ENCODE results near the gene KIF22.
"Not testable (repeated sequence)": the region's sequence is repeated elsewhere in the genome, so short reads cannot be mapped to it uniquely, and the experiment has no call there.

Gene KIF22

DNA sequence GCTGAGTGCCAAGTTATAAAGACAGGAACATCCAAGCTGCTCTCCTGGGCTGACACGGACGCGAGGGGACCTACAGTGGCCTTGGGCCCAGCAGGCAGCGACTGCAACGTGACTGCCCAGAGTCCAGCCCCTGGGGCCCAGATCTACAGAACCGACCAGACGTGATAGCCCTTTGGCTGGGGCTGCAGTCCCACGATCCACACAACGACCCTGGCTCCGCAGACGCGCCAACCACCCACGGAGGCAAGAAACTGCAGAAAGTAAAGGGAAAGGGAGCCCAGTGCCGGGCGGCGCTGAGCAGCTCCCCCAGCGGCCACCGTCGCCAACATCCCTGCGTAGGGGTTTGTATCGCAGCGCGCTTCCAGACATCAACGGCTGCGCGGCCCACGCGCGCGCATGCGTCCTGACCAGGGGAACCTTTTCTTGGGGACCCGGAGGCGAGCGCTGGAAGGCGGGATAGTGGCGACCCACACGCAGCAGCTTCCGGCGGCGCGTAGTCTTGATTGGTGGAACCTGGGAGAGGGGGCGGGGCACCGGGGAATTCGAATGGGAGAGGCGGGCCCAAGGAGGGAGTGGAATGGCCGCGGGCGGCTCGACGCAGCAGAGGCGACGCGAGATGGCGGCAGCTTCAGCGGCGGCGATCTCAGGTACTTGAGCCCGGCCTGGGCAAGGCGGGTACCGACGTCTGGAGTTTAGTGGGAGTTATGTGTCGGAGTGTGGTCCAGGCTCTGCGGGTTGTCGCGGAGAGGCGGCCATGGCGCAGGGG, at the start of gene KIF22:
Gene KIF22, plus strand, starts transcription at position 569 of the 766 bp plus-strand sequence. Its CDS starts 9 bp downstream, at position 578.
- peak; percentile 96 to 97 for DNase-seq (ENCODE audit: low read depth in 2 of 2)

DNA sequence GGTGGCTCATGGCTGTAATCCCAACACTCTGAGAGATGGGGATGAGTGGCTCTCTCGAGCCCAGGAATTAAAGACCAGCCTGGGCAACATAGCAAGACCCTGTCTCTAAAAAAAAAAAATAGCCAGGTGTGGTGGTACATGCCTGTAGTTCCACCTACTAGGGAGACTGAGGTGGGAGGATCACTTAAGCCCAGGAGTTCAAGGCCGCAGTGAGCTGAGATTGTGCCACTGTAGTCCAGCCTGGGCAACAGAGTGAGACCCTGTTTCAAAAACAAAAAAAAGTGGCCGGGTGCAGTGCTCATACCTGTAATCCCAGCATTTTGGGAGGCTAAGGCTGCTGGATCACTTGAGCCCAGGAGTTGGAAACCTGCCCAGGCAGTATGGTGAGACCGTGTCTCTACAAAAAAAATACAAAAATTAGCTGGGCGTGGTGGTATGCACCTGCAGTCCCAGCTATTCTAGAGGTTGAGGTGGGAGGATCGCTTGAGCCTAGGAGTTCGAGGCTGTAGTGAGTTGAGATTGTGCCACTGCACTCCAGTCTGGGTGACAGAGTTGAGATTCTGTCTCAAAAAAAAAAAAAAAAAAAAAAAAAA, 47.8 kb upstream of the KIF22 start:
- no peak for DNase-seq (ENCODE audit: low read depth in 2 of 2)

DNA sequence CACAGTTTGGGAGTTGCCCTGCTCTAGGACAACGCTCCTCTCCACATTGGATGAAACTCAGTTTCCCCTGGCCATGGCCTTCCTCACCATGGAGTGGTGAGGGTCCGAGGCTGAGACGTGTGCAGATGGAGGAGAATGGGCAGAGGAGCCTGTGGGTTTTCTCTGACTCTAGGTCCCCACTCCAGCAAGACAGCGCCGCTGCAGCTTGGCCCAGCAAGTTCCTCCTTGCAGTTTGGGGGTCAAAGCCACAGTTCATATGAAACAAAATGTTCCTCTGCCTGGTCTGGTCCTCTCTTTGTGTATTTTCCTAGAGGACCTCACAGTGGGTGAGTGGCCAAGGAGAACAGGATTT, 47.1 kb upstream of the KIF22 start:
- DNase-seq (ENCODE audit: low read depth in 2 of 2), result no peak

DNA sequence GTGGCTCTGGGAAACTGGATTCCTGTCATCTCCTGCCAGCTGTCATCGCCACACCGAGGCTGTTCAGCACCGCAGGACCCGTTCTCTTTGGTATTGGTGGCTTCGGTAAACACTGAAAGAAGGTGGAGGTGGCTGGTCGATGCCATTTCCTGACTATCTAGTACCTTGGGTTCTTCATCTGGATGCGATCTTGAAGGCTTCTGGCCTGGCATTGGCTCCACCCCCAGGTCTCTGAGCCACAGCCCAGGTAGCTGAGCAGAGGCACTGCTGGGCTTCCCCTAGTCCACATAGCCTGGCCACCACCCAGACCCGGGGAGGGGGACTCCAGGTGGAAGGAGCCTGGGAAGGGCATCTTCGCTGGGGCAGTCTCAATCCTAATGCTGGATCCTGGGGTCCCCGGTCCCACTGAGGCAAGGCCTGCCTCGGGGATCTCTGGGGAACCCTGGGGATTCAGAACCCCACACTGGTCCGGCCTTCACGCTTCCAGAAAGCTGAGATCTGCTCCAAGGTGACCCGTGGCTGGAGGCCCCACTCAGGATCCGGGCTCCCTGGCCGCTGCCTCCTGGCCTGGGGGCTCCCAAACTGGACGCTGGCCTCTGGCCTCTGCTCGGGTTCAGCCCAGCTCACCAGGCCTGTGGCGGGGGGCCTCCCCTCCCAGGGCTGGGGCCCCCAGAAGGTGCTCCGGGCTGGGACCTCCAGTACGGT, 46.6 kb upstream of the KIF22 start:
- no peak for DNase-seq (ENCODE audit: low read depth in 2 of 2)

DNA sequence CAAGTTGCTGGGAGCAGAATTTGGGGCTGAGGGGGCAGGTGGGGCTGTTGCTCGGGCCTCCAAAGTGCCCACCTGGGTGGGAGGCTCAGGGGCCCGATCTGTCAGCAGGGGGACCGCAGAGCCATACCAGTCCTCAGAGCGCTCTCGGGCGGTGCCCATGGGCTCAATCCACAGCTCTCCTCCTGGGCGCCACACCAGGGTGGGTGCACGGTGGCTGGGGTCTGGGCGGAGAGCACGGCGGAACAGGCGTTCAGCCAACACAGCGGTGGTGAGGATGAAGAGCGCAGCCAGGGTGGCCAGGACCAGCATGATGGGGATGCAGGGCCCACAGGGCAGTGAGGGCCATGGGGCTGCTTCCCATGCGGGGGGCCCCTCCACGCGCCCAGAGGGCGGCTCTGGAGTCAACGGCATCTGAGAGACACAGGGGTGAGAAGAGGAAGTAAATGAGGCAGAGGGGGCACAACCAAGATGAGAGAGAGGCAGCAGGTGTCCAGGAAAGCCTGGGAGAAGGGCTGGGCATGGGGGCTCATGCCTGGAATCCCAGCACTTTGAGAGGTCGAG, 45.9 kb upstream of the KIF22 start:
- DNase-seq (ENCODE audit: low read depth in 2 of 2), result no peak

DNA sequence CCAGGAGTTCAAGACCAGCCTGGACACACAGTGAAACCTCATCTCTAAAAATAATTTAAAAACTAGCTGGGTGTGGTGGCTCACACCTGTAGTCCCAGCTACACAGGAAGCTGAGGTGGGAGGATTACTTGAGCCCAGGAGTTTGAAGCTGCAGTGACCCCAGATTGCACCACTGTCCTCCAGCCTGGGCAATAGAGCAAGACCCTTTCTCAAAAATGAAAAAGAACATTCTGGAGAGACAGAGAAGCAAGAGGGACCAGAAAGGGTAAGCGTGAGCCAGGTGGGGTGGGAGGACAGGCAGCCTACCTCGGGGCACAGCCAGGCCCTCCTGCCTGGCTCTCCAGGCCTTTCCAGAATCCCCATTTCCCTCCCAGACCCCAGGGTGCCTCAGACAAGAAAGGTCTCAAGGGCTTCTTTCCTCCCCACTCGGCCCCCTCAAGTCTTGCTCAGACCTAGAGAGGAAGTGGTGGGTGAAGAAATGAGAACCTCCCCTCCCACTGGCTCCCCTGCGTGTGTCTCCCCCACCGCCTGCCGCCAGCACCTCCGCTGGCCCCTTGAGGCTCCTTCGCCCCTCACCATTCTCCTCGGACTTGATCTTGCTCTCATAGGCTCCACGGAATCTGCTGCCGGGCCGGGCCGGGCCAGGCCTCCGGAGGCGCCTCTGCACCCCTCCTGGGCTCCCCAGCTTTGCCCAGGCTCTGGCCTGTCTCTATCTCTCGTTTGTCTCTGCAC, 45.3 kb upstream of the KIF22 start:
- no peak for DNase-seq (ENCODE audit: low read depth in 2 of 2)

DNA sequence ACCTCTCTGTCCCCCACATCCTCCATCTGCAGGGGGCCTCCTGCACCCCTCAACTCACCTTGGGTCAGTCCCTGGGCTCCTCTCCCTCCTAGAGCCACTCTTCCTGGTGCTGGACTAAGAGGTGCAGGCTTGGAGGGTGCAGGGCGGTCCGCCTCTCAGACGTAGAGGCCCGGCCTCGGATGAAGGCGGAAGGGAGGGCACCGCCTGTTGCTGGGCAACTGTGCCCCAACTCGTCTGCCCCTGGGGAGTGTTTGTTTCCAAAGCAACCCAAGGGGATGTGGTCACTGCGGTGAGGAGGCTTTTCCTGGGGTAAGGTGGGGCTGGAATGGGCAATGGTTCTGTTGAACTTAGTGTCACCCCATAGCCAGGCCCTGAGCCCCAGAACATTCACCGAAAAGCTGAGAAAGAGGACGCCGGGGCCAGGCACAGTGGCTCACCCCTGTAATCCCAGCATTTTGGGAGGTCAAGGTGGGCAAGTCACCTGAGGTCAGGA, 44.7 kb upstream of the KIF22 start, which contains the start of gene C16orf54:
Gene C16orf54, minus strand, starts transcription at position 138 of the 493 bp plus-strand sequence. CDS start 1,039 bp downstream, outside the sequence.
- DNase-seq (ENCODE audit: low read depth in 2 of 2), result no peak

DNA sequence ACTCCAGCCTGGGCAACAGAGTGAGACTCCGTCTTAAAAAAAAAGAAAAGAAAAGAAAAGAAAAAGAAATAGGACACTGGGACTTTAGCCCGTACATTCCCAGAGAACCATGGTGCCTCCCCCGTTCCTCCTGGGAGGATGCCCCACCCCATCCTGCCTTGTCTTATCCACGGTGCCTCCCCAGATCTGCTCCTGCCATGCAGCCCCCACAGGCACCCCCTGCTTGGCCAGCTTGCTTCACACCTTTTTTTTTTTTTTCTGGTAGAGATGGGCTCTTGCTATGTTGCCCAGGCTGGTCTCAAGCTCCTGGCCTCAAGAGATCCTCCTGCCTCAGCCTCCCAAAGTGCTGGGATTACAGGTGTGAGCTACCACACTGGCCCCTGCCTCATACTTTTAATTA, 44.0 kb upstream of the KIF22 start:
- DNase-seq (ENCODE audit: low read depth in 2 of 2), result not testable (repeated sequence)

DNA sequence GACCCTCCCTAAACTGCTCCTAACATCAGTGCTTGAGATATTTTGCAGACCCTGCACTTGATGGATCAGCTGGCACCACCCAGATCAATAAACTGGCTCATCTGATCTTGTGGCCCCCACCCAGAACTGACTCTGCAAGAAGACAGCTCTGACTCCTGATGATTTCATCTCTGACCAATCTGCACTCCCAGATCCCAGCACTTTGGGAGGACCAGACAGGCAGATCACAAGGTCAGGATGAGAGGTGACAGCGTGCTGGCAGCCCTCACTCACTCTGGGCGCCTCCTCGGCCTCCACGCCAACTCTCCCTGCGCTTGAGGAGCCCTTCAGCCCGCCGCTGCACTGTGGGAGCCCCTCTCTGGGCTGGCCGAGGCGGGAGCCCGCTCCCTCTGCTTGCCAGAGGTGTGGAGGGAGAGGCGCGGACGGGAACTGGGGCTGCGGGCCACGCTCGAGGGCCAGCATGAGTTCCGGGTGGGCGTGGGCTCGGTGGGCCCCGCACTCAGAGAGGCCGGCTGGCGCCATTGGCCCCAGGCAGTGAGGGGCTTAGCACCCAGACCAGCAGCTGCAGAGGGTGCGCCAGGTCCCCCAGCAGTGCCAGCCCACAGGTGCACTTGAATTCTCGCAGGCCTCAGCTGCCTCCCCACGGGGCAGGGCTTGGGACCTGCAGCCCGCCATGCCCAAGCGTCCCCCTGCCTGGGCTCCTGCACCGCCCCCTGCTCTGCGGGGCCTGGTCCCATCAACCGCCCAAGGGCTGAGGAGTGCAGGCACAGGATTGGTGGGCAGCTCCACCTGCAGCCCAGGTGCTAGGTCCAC, 42.4 kb upstream of the KIF22 start:
- DNase-seq (ENCODE audit: low read depth in 2 of 2), result no peak

DNA sequence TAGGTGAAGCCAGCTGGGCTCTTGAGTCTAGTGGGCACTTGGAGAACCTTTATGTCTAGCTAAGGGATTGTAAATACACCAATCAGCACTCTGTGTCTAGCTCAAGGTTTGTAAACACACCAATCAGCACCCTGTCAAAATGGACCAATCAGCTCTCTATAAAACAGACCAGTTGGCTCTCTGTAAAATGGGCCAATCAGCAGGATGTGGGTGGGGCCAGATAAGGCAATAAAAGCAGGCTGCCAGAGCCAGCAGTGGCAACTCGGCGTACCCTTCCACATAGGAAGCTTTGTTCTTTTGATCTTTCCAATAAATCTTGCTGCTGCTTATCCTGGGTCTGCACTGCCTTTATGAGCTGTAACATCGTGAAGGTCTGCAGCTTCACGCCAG, 41.8 kb upstream of the KIF22 start:
- DNase-seq (ENCODE audit: low read depth in 2 of 2), result not testable (repeated sequence)

DNA sequence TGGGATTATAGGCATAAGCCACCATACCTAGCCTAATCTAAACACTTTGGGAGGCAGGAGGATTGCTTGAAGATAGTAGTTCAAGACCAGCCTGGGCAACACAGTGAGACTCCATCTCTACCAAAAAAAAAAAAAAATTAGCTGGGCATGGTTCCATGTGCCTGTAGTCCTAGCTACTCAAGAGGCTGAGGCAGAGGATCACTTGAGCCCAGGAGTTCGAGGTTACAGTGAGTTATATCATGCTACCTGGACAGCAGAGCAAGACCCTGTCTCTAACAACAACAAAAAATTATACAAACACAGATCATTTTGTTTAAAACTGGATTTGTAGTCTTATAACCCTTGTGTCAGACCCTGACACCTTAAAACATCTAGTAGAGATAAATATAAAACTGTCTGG, 37.0 kb upstream of the KIF22 start:
- no peak for DNase-seq (ENCODE audit: low read depth in 2 of 2)

DNA sequence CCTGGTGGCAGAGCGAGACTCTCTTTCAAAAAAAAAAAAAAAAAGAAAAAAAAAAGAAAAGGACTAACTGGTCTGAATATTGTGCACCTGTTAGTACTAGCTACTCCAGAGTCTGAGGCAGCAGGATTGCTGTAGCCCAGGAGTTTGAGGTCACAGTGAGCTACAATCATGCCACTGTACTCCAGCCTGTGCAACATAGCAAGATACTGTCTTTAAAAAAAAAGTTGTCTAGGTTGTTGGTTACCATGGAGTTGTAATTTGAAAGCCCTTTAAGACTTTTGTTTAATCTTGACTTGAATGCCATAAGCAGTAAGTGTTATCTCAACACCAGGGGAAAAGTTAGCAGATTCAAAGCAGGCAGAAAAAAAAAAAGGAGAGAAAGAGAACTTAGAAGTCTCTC, 33.9 kb upstream of the KIF22 start:
- no peak for DNase-seq (ENCODE audit: low read depth in 2 of 2)

DNA sequence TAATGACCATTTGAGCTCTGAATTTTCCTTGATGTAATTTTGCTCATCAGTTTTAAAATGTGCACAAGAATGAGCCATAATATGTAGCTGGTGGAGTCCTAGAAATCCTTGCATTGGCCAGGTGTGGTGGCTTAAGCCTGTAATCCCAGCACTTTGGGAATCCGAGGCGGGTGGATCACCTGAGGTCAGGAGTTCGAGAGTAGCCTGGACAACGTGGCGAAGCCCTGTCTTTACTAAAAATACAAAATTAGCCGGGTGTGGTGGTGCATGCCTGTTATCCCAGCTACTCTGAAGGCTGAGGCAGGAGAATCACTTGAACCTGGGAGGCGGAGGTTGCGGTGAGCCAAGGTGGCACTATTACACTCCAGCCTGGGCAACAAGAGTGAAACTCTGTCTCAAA, 33.5 kb upstream of the KIF22 start:
- DNase-seq (ENCODE audit: low read depth in 2 of 2), result not testable (repeated sequence)

DNA sequence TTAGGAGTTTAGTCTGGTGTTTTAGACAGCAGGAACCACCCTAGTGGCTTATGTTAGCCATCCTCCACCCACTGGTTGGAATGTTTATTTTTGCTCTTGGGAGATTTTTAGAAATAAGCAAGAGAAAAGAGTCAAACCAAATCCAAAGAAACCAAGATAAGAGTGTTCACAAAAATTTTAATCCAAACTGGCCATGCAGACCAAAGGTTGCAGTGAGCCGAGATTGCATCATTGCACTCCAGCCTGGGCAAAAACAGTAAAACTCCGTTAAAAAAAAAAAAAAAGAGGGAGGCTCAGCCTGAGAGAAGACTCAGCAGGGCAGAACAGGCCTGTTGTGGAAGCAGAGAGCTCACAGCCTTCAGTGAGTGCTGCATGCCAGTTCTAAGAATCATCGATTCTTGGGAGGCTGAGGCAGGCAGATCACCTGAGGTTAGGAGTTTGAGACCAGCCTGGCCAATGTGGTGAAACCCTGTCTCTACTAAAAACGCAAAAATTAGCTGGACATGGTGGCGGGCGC, 32.5 kb upstream of the KIF22 start:
- DNase-seq (ENCODE audit: low read depth in 2 of 2), result peak in 1 of 2 experiments; percentile 4

DNA sequence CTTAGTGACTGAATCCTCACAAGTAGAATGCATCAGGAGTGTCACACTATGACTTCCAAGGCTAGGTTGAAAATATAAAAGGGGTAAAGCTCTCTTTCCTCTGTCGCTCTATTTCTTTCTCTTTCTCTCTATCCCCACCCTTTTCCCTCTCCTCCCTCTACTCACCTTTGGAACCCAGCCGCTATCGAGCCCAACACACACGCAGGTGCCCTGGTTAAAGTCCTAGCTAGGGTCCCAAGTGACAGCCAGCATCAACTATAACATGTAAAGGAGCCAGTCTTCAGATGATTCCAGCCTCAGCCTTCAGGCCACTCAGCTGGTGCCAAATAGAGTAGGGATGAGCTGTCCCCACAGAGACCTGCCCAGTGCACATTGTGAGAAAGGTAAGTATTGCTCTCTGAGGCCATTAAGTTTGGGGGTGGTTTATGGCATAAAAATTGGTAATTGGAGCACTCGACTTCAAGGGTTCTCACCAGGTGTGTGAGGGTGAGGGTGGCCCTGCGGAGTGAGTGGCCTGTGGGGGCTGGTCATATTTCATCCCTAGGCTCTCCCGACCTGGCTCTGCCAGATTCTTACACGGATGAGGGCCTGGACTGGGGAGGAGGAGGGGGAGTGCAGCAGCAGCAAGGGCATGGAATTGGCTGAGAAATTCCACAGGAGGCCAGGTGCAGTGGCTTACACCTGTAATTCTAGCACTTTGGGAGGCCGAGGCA, 29.8 kb upstream of the KIF22 start:
- no peak for DNase-seq (ENCODE audit: low read depth in 2 of 2)

DNA sequence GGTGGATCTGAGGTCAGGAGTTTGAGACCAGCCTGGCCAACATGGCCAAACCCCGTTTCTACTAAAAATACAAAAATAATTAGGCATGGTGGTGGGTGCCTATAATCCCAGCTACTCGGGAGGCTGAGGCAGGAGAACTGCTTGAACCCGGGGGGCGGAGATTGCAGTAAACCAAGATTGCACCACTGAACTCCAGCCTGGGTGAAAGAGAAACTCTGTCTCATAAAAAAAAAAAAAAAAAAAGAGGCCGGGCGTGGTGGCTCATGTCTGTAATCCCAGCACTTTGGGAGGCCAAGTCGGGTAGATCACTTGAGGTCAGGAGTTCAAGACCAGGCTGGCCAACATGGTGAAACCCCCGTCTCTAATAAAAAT, 29.3 kb upstream of the KIF22 start:
- DNase-seq (ENCODE audit: low read depth in 2 of 2), result not testable (repeated sequence)

DNA sequence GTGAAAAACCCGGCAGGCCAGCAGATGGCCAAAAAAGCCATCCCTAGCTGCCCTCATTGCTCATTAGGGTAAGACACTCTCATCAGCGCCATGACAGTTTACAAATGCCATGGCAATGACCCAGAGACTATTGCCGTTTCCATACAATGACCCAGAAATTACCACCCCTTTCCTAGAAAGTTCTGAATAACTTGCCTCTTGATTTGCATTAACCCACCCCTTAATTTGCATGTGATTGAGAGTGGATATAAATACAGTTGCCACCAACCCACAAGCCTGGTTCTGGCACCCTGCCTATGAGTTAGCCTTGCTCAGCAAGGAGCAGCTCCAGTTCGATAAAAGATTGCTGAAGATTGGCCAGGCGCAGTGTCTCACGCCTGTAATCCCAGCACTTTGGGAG, 28.7 kb upstream of the KIF22 start:
- no peak for DNase-seq (ENCODE audit: low read depth in 2 of 2)

DNA sequence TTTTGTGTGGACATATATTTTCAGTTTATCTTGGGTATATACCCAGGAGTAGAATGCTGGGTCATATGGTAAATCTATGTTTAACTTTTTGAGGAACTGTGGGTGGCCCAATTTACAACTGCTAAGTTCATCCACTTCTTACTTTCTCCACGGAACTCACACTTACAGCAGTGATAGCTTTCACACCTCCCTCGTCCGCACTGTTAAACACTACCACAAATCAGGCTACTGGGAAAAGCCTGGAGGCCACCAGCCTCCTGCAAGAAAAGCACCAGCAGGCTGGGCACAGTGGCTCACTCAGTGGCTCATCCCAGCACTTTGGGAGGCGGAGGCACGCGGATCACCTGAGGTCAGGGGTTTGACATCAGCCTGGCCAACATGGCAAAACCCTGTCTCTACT, 27.2 kb upstream of the KIF22 start:
- DNase-seq (ENCODE audit: low read depth in 2 of 2), result no peak

DNA sequence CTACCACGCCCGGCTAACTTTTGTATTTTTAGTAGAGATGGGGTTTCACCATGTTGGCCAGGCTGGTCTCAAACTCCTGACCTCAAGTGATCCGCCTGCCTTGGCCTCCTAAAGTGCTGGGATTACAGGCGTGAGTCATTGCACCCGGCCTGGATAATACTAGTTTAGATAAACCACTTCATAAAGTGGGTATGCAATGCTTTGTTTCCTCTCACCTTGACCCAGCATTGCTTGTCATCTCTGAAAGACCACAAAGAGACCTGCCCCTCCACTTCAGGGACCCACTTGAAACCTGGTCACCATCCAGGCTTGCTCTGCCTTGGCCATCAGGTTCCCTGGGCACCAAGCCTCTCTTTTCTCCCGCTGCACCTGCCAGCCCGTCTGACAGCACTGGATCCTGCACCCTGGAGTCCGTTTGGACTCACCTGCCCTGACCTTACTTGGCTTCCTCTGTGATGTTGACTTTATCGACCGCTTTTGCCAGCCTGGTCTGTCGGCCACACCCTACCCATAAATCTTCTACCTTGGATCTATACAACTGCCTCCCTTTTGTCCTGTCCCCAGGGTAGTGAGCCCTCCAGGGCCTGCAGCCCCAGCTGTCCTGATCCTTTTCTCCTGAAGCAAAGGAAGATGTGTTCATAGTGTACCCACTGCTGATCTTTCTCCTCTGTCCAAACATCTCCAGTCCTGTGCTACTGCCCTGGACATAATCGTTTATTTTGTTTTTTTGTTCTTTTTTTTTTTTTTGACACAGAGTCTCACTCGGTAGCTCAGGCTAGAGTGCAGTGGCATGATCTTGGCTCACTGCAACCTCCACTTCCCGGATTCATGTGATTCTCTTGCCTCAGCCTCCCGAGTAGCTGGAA, 25.2 kb upstream of the KIF22 start:
- DNase-seq (ENCODE audit: low read depth in 2 of 2), result no peak

Measured in fibroblast of skin of left biceps (primary cell).